ENCODE measurements around the gene SHISAL1. TPM values are rescaled to one million over a fixed set of nuclear protein-coding genes. Genes with fewer than 3 reads are reported as not detected.

SHISAL1 gene
- total RNA-seq, 2 donors from 2014 or later, result 0.42 to 0.95 TPM

DNA sequence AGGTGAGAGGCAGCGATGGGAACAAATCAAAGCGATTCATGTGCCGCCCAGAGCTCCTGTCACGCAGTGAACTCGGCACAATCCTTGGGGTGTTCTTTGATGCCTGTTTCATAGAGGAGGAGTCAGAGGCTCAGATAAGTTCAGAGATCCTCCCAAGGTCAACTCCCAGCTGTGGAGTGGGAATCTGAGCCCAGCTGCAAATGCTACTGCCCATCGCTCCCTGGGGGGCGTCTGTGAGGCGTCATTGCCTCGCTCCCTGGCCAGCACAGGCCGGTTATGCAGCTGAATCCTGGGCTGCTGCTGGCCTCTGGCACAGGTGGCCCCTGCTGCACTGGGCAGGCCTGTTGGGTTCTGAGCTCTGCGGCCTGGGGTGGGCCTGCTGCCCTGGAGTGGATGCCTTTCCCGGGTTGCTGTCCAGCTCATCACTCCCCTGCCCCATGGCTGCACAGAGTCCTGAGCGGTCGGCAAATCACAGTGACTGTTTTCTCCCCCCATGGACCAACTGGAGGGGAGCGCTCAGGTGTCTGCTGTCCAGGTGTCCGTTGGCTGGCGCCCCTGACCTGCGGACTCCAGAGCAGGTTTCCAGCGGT, 36.3 kb upstream of the SHISAL1 start:
- Histone ChIP-seq H3K4me3 (ENCODE audit: low read length) (no peak overlapping the region), H3K36me3 (ENCODE audit: control insufficient read depth, insufficient read depth, low read length) (no peaks in the 10 kb centered on the region), H3K27me3 (ENCODE audit: control insufficient read depth, insufficient read depth, low read length, poor library complexity, severe bottlenecking) (peaks cover 6% of the 10 kb centered on the region), H3K9me3 (ENCODE audit: control insufficient read depth, low read length) (no peaks in the 10 kb centered on the region), H3K4me1 (ENCODE audit: control insufficient read depth, insufficient read depth, low read length) (no peaks in the 10 kb centered on the region), H3K9ac (ENCODE audit: extremely low read depth, low read length, poor library complexity, severe bottlenecking) (no peak overlapping the region), H3K27ac (ENCODE audit: low read depth, low read length) (no peak overlapping the region)
- no peak for DNase-seq
- TF ChIP-seq, protein P1, sequence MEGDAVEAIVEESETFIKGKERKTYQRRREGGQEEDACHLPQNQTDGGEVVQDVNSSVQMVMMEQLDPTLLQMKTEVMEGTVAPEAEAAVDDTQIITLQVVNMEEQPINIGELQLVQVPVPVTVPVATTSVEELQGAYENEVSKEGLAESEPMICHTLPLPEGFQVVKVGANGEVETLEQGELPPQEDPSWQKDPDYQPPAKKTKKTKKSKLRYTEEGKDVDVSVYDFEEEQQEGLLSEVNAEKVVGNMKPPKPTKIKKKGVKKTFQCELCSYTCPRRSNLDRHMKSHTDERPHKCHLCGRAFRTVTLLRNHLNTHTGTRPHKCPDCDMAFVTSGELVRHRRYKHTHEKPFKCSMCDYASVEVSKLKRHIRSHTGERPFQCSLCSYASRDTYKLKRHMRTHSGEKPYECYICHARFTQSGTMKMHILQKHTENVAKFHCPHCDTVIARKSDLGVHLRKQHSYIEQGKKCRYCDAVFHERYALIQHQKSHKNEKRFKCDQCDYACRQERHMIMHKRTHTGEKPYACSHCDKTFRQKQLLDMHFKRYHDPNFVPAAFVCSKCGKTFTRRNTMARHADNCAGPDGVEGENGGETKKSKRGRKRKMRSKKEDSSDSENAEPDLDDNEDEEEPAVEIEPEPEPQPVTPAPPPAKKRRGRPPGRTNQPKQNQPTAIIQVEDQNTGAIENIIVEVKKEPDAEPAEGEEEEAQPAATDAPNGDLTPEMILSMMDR (conservative IDR thresholded peaks at IDR 0.05), result no peak
- WGBS, 2 experiments (ENCODE audit: insufficient coverage in 1 of 2, insufficient read length in 1 of 2), result 87 to 89% methylated on average over 13 to 19 of the region's 19 CpGs
- Mint-ChIP-seq H3K27me3 (ENCODE audit: insufficient read depth) (peaks cover 19% of the 10 kb centered on the region), H3K4me3 (no peak overlapping the region), H3K27ac (no peak overlapping the region), H3K36me3 (ENCODE audit: low read depth) (no peaks in the 10 kb centered on the region), H3K9me3 (no peaks in the 10 kb centered on the region), H3K4me1 (peaks cover 13% of the 10 kb centered on the region)

DNA sequence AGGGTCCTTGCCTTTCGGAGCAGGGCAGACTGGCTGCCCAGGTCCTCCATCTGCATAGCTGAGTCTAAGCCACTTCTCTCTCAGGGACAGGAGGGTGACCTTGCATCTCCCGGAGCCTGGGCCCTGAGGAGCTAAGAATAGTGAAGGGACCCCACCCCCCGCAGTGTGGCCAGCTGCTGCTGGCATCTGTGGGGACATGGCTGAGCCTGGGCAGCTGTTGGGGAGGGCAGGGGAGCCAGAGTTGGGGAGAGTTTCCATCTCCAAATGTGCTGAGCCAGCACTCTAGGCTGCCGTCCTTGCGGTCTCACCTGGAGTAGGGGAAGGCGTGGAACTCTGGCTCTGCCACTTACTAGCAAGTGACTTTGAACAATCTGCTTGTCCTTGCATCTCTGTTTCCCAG, 34.8 kb upstream of the SHISAL1 start:
- H3K27me3 ChIP-seq (ENCODE audit: control insufficient read depth, insufficient read depth, low read length, poor library complexity, severe bottlenecking), result peaks cover 6% of the 10 kb centered on the region
- no peaks in the 10 kb centered on the region for H3K9me3 Mint-ChIP-seq
- H3K4me1 Mint-ChIP-seq, result peaks cover 13% of the 10 kb centered on the region
- H3K4me3 ChIP-seq (ENCODE audit: low read length), result no peak overlapping the region
- peaks cover 27% of the 10 kb centered on the region for H3K27me3 Mint-ChIP-seq (ENCODE audit: insufficient read depth)
- H3K9me3 ChIP-seq (ENCODE audit: control insufficient read depth, low read length), result no peaks in the 10 kb centered on the region
- no peaks in the 10 kb centered on the region for H3K4me1 ChIP-seq (ENCODE audit: control insufficient read depth, insufficient read depth, low read length)
- no peak for DNase-seq
- H3K9ac ChIP-seq (ENCODE audit: extremely low read depth, low read length, poor library complexity, severe bottlenecking), result no peak overlapping the region
- H3K4me3 Mint-ChIP-seq, result no peak overlapping the region
- H3K36me3 Mint-ChIP-seq (ENCODE audit: low read depth), result no peaks in the 10 kb centered on the region
- no peak overlapping the region for H3K27ac Mint-ChIP-seq
- WGBS, 2 experiments (ENCODE audit: insufficient coverage in 1 of 2, insufficient read length in 1 of 2), result 84 to 93% methylated on average over 4 to 6 of the region's 6 CpGs
- H3K27ac ChIP-seq (ENCODE audit: low read depth, low read length), result no peak overlapping the region
- H3K36me3 ChIP-seq (ENCODE audit: control insufficient read depth, insufficient read depth, low read length), result no peaks in the 10 kb centered on the region
- TF ChIP-seq, protein P1 (conservative IDR thresholded peaks at IDR 0.05), result no peak

DNA sequence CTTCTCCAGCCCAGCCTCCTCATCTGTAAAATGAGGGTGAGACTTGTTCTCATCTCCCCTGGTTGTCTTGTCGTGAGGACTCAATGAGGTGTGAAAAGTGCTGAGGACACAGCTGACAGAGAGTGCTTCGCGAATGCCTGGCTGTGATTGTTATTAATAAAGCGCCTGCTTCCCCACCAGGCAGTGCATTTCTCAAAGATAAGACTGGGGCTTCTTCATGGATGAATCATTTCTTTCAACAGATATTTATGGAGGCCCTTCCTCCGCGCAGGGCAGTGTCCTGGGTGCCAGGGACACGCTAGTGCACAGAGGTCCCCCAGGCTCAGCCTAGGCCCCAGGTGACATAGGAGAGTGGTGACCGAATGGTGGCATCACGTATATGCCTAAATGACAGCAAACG, 34.3 kb upstream of the SHISAL1 start:
- no peaks in the 10 kb centered on the region for H3K4me1 ChIP-seq (ENCODE audit: control insufficient read depth, insufficient read depth, low read length)
- H3K9ac ChIP-seq (ENCODE audit: extremely low read depth, low read length, poor library complexity, severe bottlenecking), result no peak overlapping the region
- Mint-ChIP-seq H3K36me3 (ENCODE audit: low read depth) (no peaks in the 10 kb centered on the region), H3K9me3 (no peaks in the 10 kb centered on the region), H3K4me1 (peaks cover 13% of the 10 kb centered on the region), H3K27me3 (ENCODE audit: insufficient read depth) (peaks cover 27% of the 10 kb centered on the region), H3K27ac (no peak overlapping the region), H3K4me3 (no peak overlapping the region)
- 85 to 88% methylated on average over 7 to 10 of the region's 10 CpGs for WGBS, 2 experiments (ENCODE audit: insufficient coverage in 1 of 2, insufficient read length in 1 of 2)
- DNase-seq, result no peak
- peaks cover 6% of the 10 kb centered on the region for H3K27me3 ChIP-seq (ENCODE audit: control insufficient read depth, insufficient read depth, low read length, poor library complexity, severe bottlenecking)
- H3K27ac ChIP-seq (ENCODE audit: low read depth, low read length), result no peak overlapping the region
- TF ChIP-seq, protein P1 (conservative IDR thresholded peaks at IDR 0.05), result no peak
- no peaks in the 10 kb centered on the region for H3K9me3 ChIP-seq (ENCODE audit: control insufficient read depth, low read length)
- no peak overlapping the region for H3K4me3 ChIP-seq (ENCODE audit: low read length)
- H3K36me3 ChIP-seq (ENCODE audit: control insufficient read depth, insufficient read depth, low read length), result no peaks in the 10 kb centered on the region

Data from endodermal cell (in vitro differentiated cells).